CD14-positive monocyte (primary cell): ENCODE measurements around the gene BCAN. TPM values are rescaled to one million over a fixed set of nuclear protein-coding genes. Genes with fewer than 3 reads are reported as not detected.

Source experiments
- DNase-seq, 3 donors: peaks; one replicate each; pipeline ENCODE4 v3.0.0-alpha.2; 2011 to 2022
- H2AFZ ChIP-seq: 2 replicates; pipeline ENCODE4 v1.6.0; 2012; ENCODE audit warnings: mild to moderate bottlenecking, low read depth, low read length, inconsistent platforms; ENCODE audit not compliant: insufficient read depth, poor library complexity, severe bottlenecking
- H3K27ac ChIP-seq, 2 donors: 1 replicate in 1 of 2; 2 replicates in 1 of 2; pipeline ENCODE4 v1.5.1; 2012 to 2013; ENCODE audit warnings: low read length in 2 of 2, control low read depth in 1 of 2, inconsistent platforms in 1 of 2, low read depth in 1 of 2, mild to moderate bottlenecking in 1 of 2
- H3K27me3 ChIP-seq, 2 donors: one replicate each; pipeline versions ENCODE4 v1.6.0 to v1.6.1; 2011 to 2013; ENCODE audit warnings: low read length in 2 of 2; ENCODE audit not compliant: control insufficient read depth in 2 of 2, insufficient read depth in 2 of 2
- H3K36me3 ChIP-seq, 2 donors: replicated peaks in 1 of 2; 1 replicate in 1 of 2; 2 replicates in 1 of 2; pipeline versions ENCODE4 v1.5.1 to v1.6.1; 2012 to 2013; ENCODE audit warnings: low read length in 2 of 2, control low read depth in 1 of 2, inconsistent platforms in 1 of 2, mild to moderate bottlenecking in 1 of 2; ENCODE audit not compliant: insufficient read depth in 2 of 2, control insufficient read depth in 1 of 2
- H3K4me1 ChIP-seq, 2 donors: 1 replicate in 1 of 2; 2 replicates in 1 of 2; pipeline versions ENCODE4 v1.5.1 to v1.6.1; 2012 to 2013; ENCODE audit warnings: low read length in 2 of 2, control low read depth in 1 of 2, inconsistent platforms in 1 of 2, mild to moderate bottlenecking in 1 of 2, moderate library complexity in 1 of 2; ENCODE audit not compliant: insufficient read depth in 2 of 2, control insufficient read depth in 1 of 2
- H3K4me2 ChIP-seq: replicated peaks from 2 replicates; pipeline ENCODE3; 2012; ENCODE audit warnings: low read length, moderate library complexity, mild to moderate bottlenecking; ENCODE audit not compliant: poor library complexity, severe bottlenecking; ENCODE audit errors: extremely low read depth
- H3K4me3 ChIP-seq, 3 experiments: fragments of 200-600 bp in 1 of 3; sonication (generic) in 1 of 3; replicated peaks in 1 of 3; 1 replicate in 2 of 3; 2 replicates in 1 of 3; pipeline ENCODE4 v1.5.1; 2011 to 2013; ENCODE audit warnings: low read length in 3 of 3, mild to moderate bottlenecking in 3 of 3, control low read depth in 2 of 3, low read depth in 2 of 3, inconsistent platforms in 1 of 3, moderate library complexity in 1 of 3
- H3K79me2 ChIP-seq: 2 replicates; pipeline ENCODE4 v1.6.0; 2012; ENCODE audit warnings: mild to moderate bottlenecking, control low read depth, inconsistent platforms, low read length, moderate library complexity; ENCODE audit not compliant: insufficient read depth
- H3K9ac ChIP-seq: 2 replicates; pipeline ENCODE4 v1.6.0; 2017; ENCODE audit warnings: low read length, mild to moderate bottlenecking; ENCODE audit not compliant: insufficient read depth, poor library complexity, severe bottlenecking
- H3K9me3 ChIP-seq, 2 donors: replicated peaks in 1 of 2; 1 replicate in 1 of 2; 2 replicates in 1 of 2; pipeline versions ENCODE4 v1.5.1 to v1.6.1; 2012 to 2013; ENCODE audit warnings: low read length in 2 of 2, control low read depth in 1 of 2; ENCODE audit not compliant: control insufficient read depth in 1 of 2, insufficient read depth in 1 of 2
- H4K20me1 ChIP-seq: 2 replicates; pipeline ENCODE4 v1.6.0; 2012; ENCODE audit warnings: mild to moderate bottlenecking, low read length, control low read depth, moderate library complexity; ENCODE audit not compliant: insufficient read depth
- H3K27ac Mint-ChIP-seq, 7 donors: one replicate each; pipeline ENCODE4 v1.8.0; 2020; ENCODE audit warnings: mild to moderate bottlenecking in 7 of 7, mixed read lengths in 7 of 7, moderate library complexity in 6 of 7, inconsistent platforms in 2 of 7
- H3K27me3 Mint-ChIP-seq, 3 donors: one replicate each; pipeline ENCODE4 v1.8.0; 2021 to 2022; ENCODE audit warnings: low read depth in 3 of 3, mild to moderate bottlenecking in 3 of 3, mixed read lengths in 3 of 3, moderate library complexity in 3 of 3, inconsistent platforms in 1 of 3
- H3K36me3 Mint-ChIP-seq, 2 donors: one replicate each; pipeline ENCODE4 v1.8.0; 2020; ENCODE audit warnings: mixed read lengths in 2 of 2, inconsistent platforms in 1 of 2, mild to moderate bottlenecking in 1 of 2
- H3K4me1 Mint-ChIP-seq: one replicate; pipeline ENCODE4 v1.8.0; 2020; ENCODE audit warnings: mild to moderate bottlenecking, mixed read lengths
- H3K4me3 Mint-ChIP-seq, 2 donors: one replicate each; pipeline ENCODE4 v1.8.0; 2020; ENCODE audit warnings: mild to moderate bottlenecking in 2 of 2, mixed read lengths in 2 of 2, moderate library complexity in 1 of 2
- H3K9me3 Mint-ChIP-seq, 7 donors: one replicate each; pipeline ENCODE4 v1.8.0; 2020 to 2022; ENCODE audit warnings: mixed read lengths in 7 of 7, mild to moderate bottlenecking in 6 of 7, moderate library complexity in 6 of 7, inconsistent platforms in 2 of 7
- WGBS: methylation state at CpG from one replicate; pipeline ENCODE4 v1.1.5; 2013; ENCODE audit warnings: missing lambda C conversion rate; ENCODE audit not compliant: insufficient coverage; 5-methylcytosine and 5-hydroxymethylcytosine counted together
- intact Hi-C, 2 donors: fragments of 100-400 bp; cut with micrococcal nuclease; formaldehyde crosslinking; loops; one replicate each; pipeline versions ENCODE4 v1.15.0 to v1.15.1; 2023
- polyA plus RNA-seq, 3 donors: library from polyadenylated mRNA; depleted of rRNA in 1 of 3; unstranded in 2 of 3; stranded (reverse) in 1 of 3; fragments of 300-500 nt in 2 of 3; fragments of >200 nt in 1 of 3; fragmentation: Illumina TruSeq in 2 of 3; gene quantifications; 1 replicate in 2 of 3; 2 replicates in 1 of 3; pipeline ENCODE4 v1.2.3, GENCODE V29; 2012 to 2021
- TF ChIP-seq, protein P1 (sequence below): fragments of 200-600 bp; IDR thresholded peaks from one replicate; pipeline ENCODE4 v1.8.0; 2022; ENCODE audit warnings: antibody characterized with exemption, mild to moderate bottlenecking

Gene BCAN
- polyA plus RNA-seq, 3 donors: not detected

DNA sequence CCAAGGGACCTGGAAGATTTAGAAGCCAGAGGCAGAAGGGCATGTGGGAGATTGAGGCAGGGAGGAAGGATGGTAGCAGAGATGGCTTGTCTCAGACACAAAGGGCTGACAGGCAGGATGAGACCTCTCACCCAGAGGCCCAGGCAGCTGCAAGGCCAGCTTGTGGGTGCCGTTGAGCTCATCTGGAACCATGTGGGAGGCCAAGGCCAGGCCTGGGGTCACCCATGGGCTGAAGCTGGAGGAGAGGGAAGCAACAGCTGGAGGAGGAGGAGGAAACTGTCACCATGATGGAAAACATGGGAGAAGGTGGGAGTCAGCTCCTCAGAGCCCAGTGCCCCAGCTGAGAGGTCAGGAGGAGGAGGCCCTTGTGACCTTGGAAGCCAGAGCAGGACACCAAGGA, 57.1 kb downstream of the BCAN start:
- TF ChIP-seq, protein P1, sequence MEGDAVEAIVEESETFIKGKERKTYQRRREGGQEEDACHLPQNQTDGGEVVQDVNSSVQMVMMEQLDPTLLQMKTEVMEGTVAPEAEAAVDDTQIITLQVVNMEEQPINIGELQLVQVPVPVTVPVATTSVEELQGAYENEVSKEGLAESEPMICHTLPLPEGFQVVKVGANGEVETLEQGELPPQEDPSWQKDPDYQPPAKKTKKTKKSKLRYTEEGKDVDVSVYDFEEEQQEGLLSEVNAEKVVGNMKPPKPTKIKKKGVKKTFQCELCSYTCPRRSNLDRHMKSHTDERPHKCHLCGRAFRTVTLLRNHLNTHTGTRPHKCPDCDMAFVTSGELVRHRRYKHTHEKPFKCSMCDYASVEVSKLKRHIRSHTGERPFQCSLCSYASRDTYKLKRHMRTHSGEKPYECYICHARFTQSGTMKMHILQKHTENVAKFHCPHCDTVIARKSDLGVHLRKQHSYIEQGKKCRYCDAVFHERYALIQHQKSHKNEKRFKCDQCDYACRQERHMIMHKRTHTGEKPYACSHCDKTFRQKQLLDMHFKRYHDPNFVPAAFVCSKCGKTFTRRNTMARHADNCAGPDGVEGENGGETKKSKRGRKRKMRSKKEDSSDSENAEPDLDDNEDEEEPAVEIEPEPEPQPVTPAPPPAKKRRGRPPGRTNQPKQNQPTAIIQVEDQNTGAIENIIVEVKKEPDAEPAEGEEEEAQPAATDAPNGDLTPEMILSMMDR: no peak
- H3K27ac Mint-ChIP-seq: no peak overlapping the region
- H3K4me2 ChIP-seq: no peak overlapping the region
- H3K4me3 Mint-ChIP-seq: no peak overlapping the region
- no peaks in the 10 kb centered on the region for H3K79me2 ChIP-seq
- H4K20me1 ChIP-seq: no peaks in the 10 kb centered on the region
- no peaks in the 10 kb centered on the region for H3K4me1 ChIP-seq
- H3K27me3 ChIP-seq: peaks cover 12 to 41% of the 10 kb centered on the region in 2 donors
- H3K36me3 ChIP-seq: no peaks in the 10 kb centered on the region
- H3K4me3 ChIP-seq: no peak overlapping the region
- H2AFZ ChIP-seq: no peak overlapping the region
- DNase-seq: no peak
- H3K27me3 Mint-ChIP-seq: peaks cover 54 to 58% (median 56%) of the 10 kb centered on the region in 3 donors
- intact Hi-C loops: loop anchor here (10.0 kb wide), 2 partner anchors 156 to 186 kb away; partner anchors contain the start of gene INSRR (in 1 of the 2)
- no peak overlapping the region for H3K9ac ChIP-seq
- peaks cover 0 to 5% (median 0%) of the 10 kb centered on the region in 7 donors for H3K9me3 Mint-ChIP-seq
- no peaks in the 10 kb centered on the region for H3K36me3 Mint-ChIP-seq
- H3K4me1 Mint-ChIP-seq: no peaks in the 10 kb centered on the region
- WGBS: 89% methylated on average over 1 of the region's 1 CpG
- no peak overlapping the region for H3K27ac ChIP-seq
- no peaks in the 10 kb centered on the region for H3K9me3 ChIP-seq

GRCh38 chr1:156700736-156701531, 59.0 kb downstream of the BCAN start:
- no peak overlapping the region for H3K27ac ChIP-seq
- no peak overlapping the region for H3K9ac ChIP-seq
- no peaks in the 10 kb centered on the region for H3K36me3 ChIP-seq
- H3K4me2 ChIP-seq: no peak overlapping the region
- intact Hi-C loops: no loop called here
- no peaks in the 10 kb centered on the region for H4K20me1 ChIP-seq
- Mint-ChIP-seq H3K4me1 (peaks cover 16% of the 10 kb centered on the region), H3K27me3 (peaks cover 65 to 66% (median 66%) of the 10 kb centered on the region in 3 donors), H3K36me3 (peaks cover 0 to 5% of the 10 kb centered on the region in 2 donors), H3K4me3 (peak overlapping the region in 1 of 2 donors; percentile 11), H3K9me3 (peaks cover 0 to 16% (median 5%) of the 10 kb centered on the region in 7 donors), H3K27ac (no peak overlapping the region)
- no peak overlapping the region for H3K4me3 ChIP-seq
- DNase-seq: no peak
- TF ChIP-seq, protein P1: no peak
- no peaks in the 10 kb centered on the region for H3K79me2 ChIP-seq
- H3K9me3 ChIP-seq: peaks cover 0 to 15% of the 10 kb centered on the region in 2 donors
- WGBS: 66% methylated on average over 3 of the region's 8 CpGs
- no peak overlapping the region for H2AFZ ChIP-seq
- H3K4me1 ChIP-seq: peaks cover 13 to 14% of the 10 kb centered on the region in 2 donors
- H3K27me3 ChIP-seq: peaks cover 31 to 56% of the 10 kb centered on the region in 2 donors
